IPS DF 6.9 (cell line): Measurements from ENCODE around the gene PTRHD1.

Experiments
- DNase-seq: peaks from one replicate; pipeline ENCODE4 v3.0.0-alpha.2; 2013; ENCODE audit warnings: low read depth, low spot score
- H3K27ac ChIP-seq: one replicate; pipeline ENCODE4 v1.5.1; 2013; ENCODE audit warnings: low read length, control low read depth
- H3K27me3 ChIP-seq: 2 replicates; pipeline ENCODE4 v1.6.1; 2013; ENCODE audit warnings: mild to moderate bottlenecking, low read length; ENCODE audit not compliant: control insufficient read depth, insufficient read depth
- H3K36me3 ChIP-seq: 2 replicates; pipeline ENCODE4 v1.6.1; 2013; ENCODE audit warnings: low read length; ENCODE audit not compliant: control insufficient read depth, insufficient read depth
- H3K4me1 ChIP-seq: 2 replicates; pipeline ENCODE4 v1.6.1; 2013; ENCODE audit warnings: low read length; ENCODE audit not compliant: control insufficient read depth, insufficient read depth
- H3K4me3 ChIP-seq: 2 replicates; pipeline ENCODE4 v1.5.1; 2013; ENCODE audit warnings: mild to moderate bottlenecking, low read length
- H3K9me3 ChIP-seq: 2 replicates; pipeline ENCODE4 v1.6.1; 2013; ENCODE audit warnings: low read length, inconsistent platforms; ENCODE audit not compliant: control insufficient read depth, insufficient read depth
- WGBS: extraction: QIAGEN DNeasy Blood & Tissue Kit; methylation state at CpG from one replicate; pipeline ENCODE4 v1.1.7; 2013; ENCODE audit warnings: mixed read lengths, missing lambda C conversion rate; ENCODE audit not compliant: insufficient read length, insufficient coverage; 5-methylcytosine and 5-hydroxymethylcytosine counted together

Gene PTRHD1

GRCh38 chr2:24785671-24786321, 7.4 kb downstream of the PTRHD1 start:
- no CpG with 5 or more reads among the region's 6 CpGs for WGBS
- Histone ChIP-seq H3K4me3 (no peak overlapping the region), H3K4me1 (0 out of 2 replicates have a peak, but pooled peaks cover 1% of the 10 kb centered on the region), H3K36me3 (no peaks in the 10 kb centered on the region; the same call in 1 of the 2 replicates), H3K9me3 (no peaks in the 10 kb centered on the region), H3K27me3 (no peaks in the 10 kb centered on the region), H3K27ac (no peak overlapping the region)
- no peak for DNase-seq

GRCh38 chr2:24783641-24784040, 9.6 kb downstream of the PTRHD1 start:
- H3K4me1 ChIP-seq = 0 out of 2 replicates have a peak, but pooled peaks cover 1% of the 10 kb centered on the region
- no CpG with 5 or more reads among the region's 3 CpGs for WGBS

DNA sequence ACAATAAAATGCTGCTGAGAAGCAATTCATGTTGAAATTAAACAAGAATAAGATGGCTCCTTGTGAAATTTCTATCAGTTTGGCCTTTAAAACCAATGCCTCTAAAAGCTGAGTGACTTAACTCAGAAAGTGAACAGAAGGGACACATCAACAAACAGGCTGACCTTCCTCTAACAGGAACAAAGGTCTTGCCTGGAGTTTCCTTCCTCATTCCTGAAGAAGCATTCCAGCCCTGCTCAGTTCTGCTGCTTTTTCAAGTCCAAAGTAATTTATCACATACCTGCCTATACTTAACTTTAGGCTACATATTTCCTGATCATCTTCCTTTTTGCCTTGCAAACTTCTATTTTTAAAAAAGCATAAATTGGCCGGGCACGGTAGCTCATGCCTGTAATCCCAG, 14.1 kb downstream of the PTRHD1 start:
- no peak overlapping the region for H3K27ac ChIP-seq
- no peak for DNase-seq
- no CpG with 5 or more reads among the region's 2 CpGs for WGBS

More at GRCh38 chr2:24783641-24784040, 9.6 kb downstream of the PTRHD1 start:
- Histone ChIP-seq H3K9me3 (no peaks in the 10 kb centered on the region), H3K4me3 (no peak overlapping the region), H3K36me3 (no peaks in the 10 kb centered on the region), H3K27me3 (no peaks in the 10 kb centered on the region), H3K27ac (no peak overlapping the region)
- no peak for DNase-seq

DNA sequence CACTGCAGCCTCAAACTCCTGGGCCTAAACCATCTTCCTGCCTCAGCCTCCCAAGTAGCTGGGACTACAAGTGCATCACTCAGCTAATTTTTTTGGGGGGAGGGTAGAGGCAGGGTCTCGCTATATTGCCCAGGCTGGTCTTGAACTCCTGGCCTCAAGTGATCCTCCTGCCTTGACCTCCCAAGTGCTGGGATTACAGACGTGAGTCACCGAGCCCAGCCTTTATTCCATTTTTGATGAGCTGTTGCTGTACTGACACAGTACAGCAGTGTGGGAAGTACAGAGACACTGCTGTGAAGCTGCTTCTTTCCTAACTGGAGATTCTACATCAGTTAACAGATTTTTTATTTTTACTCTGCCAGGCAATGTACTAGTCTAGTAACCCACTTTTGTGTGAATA, 18.8 kb downstream of the PTRHD1 start:
- Histone ChIP-seq H3K9me3 (no peaks in the 10 kb centered on the region), H3K27me3 (no peaks in the 10 kb centered on the region), H3K27ac (no peak overlapping the region), H3K36me3 (no peaks in the 10 kb centered on the region), H3K4me3 (no peak overlapping the region), H3K4me1 (no peaks in the 10 kb centered on the region)
- no peak for DNase-seq
- no CpG with 5 or more reads among the region's 3 CpGs for WGBS

More for the DNA sequence above, 14.1 kb downstream of the PTRHD1 start:
- Histone ChIP-seq H3K9me3 (no peaks in the 10 kb centered on the region), H3K4me1 (no peaks in the 10 kb centered on the region), H3K27me3 (no peaks in the 10 kb centered on the region), H3K36me3 (no peaks in the 10 kb centered on the region), H3K4me3 (no peak overlapping the region)

DNA sequence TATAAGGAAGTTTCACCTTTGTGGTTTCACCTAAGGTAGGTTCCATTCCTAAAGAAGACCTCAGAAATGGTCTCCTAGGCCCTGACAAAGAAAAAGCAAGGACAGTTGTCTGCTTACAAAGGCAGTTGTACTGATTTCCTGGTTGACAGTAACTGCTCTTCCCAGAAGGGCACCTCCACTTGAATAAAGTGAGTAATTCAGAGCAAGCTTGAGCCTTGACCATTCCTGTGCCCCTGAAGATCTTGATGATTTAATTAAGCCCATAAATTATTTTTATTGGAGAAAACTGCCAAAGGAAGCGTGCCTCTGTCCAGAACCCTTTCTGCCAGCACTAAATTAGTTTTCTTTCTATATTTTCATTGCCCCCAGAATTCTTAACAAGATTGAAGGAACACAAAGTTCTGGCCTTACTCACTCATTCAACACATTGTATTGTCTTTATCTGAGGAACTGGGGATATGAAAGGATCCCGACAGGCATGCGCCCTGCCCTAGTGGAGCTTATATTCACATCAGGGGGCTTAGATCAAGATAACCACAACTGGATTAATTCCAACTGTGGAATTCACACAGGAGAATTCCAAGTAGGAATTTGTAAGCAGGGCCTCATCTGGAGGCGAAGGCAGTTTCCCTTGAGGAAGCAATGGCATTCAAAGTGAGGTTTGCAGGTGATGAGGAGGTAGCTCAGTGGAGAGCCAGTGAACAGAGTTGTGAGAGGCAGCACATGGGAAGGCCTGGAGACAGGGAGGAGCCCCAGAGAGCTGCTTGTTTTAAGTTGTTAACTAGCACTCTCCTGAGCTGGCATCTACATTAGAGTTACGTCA, 21.2 kb downstream of the PTRHD1 start:
- no peaks in the 10 kb centered on the region for H3K9me3 ChIP-seq
- no peak for DNase-seq
- WGBS = no CpG with 5 or more reads among the region's 5 CpGs
- no peaks in the 10 kb centered on the region for H3K27me3 ChIP-seq
- no peak overlapping the region for H3K4me3 ChIP-seq
- H3K27ac ChIP-seq = no peak overlapping the region
- H3K4me1 ChIP-seq = no peaks in the 10 kb centered on the region
- no peaks in the 10 kb centered on the region for H3K36me3 ChIP-seq

DNA sequence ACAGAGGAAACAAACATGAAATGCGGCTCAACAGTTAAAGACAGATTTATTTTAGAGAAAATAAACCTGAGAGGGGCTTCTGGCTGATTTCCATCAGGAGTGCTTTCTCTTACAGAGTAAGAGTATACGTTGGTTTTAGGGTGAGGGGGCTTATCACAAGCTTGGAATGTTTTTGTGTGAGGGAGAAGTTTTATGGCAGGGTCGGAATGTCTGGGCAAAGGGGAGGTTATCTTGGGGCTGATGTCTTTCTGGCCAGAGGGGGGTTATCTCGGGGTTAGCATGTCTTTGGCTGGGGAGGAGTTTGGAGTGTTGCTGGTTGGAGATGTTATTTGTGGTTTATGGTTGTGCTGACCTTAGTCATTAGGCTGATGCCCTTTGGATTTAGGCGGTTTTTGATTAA, 22.1 kb downstream of the PTRHD1 start:
- Histone ChIP-seq H3K27me3 (no peaks in the 10 kb centered on the region), H3K4me3 (no peak overlapping the region), H3K9me3 (no peaks in the 10 kb centered on the region), H3K36me3 (no peaks in the 10 kb centered on the region), H3K27ac (no peak overlapping the region), H3K4me1 (no peaks in the 10 kb centered on the region)
- no CpG with 5 or more reads among the region's 5 CpGs for WGBS
- no peak for DNase-seq

GRCh38 chr2:24768601-24769000, 24.6 kb downstream of the PTRHD1 start:
- H3K27ac ChIP-seq = no peak overlapping the region
- no peaks in the 10 kb centered on the region for H3K27me3 ChIP-seq
- WGBS = no CpG with 5 or more reads among the region's 7 CpGs
- no peaks in the 10 kb centered on the region for H3K9me3 ChIP-seq
- H3K36me3 ChIP-seq = no peaks in the 10 kb centered on the region
- no peak for DNase-seq
- H3K4me1 ChIP-seq = no peaks in the 10 kb centered on the region
- H3K4me3 ChIP-seq = no peak overlapping the region

DNA sequence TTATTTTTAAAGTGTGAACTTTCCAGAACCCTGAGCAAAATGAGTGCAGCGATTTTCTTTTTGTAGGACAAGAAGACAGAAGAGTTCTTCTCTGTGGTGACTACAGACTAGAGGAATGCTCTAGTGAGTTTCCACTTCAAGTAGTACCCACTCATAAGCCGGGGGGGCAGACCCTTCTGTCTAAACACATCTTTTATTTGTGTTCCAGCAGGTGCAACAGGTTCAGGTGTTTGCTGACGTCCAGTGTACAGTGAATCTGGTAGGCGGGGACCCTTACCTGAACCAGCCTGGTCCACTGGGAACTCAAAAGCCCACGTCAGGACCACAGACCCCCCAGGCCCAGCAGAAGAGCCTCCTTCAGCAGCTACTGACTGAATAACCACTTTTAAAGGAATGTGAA, 25.2 kb downstream of the PTRHD1 start:
- no peaks in the 10 kb centered on the region for H3K27me3 ChIP-seq
- DNase-seq = no peak
- no peak overlapping the region for H3K4me3 ChIP-seq
- no peak overlapping the region for H3K27ac ChIP-seq
- H3K36me3 ChIP-seq = no peaks in the 10 kb centered on the region
- WGBS = no CpG with 5 or more reads among the region's 5 CpGs
- no peaks in the 10 kb centered on the region for H3K9me3 ChIP-seq
- no peaks in the 10 kb centered on the region for H3K4me1 ChIP-seq

DNA sequence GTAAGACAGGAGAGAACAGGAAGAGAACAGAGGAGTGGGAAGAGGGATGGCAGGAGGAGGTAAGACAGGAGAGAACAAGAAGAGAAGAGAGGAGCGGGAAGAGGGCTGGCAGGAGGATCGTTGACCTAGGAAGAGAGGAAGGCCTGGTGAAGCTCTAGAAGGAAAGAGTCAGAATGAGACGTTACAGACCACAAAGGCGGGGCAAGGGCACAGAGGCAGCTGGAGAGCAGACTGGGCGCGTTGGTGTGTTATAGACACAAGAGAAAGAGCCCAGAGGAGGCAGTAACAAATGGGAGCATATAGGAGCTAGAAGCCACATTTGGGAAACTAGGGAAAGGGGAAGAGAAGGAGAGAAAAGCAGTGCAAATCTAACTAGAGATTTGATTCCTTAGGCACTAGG, 26.6 kb downstream of the PTRHD1 start:
- Histone ChIP-seq H3K4me3 (no peak overlapping the region), H3K4me1 (no peaks in the 10 kb centered on the region), H3K36me3 (no peaks in the 10 kb centered on the region), H3K9me3 (no peaks in the 10 kb centered on the region), H3K27ac (no peak overlapping the region), H3K27me3 (no peaks in the 10 kb centered on the region)
- no peak for DNase-seq
- WGBS = no CpG with 5 or more reads among the region's 6 CpGs

DNA sequence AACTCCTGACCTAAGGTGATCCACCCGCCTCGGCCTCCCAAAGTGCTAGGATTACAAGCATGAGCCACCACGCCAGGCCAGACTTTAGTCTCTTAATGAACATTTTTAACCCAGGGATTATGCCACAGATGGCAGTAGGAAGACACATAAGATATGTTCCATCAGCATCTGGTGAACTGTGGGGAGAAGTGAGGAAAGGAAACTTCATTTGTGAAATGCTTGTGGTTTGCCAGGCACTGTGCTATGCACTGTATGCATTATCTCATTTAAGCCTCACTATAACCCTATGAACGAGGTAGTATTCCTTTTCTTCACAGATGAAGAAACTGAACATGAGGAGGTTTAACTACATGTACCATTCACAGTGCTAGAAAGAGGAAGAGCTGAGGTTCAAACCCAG, 29.3 kb downstream of the PTRHD1 start:
- H3K36me3 ChIP-seq = no peaks in the 10 kb centered on the region; the same call in 1 of the 2 replicates
- WGBS = no CpG with 5 or more reads among the region's 4 CpGs
- H3K9me3 ChIP-seq = no peaks in the 10 kb centered on the region
- no peak overlapping the region for H3K27ac ChIP-seq
- DNase-seq = no peak
- no peaks in the 10 kb centered on the region for H3K27me3 ChIP-seq
- no peaks in the 10 kb centered on the region for H3K4me1 ChIP-seq
- H3K4me3 ChIP-seq = no peak overlapping the region
